A673 (cell line): ENCODE data around the gene CAD. TPM values are rescaled to one million over a fixed set of nuclear protein-coding genes. Genes with fewer than 3 reads are reported as not detected.

Experiments
- BruUV-seq: library from RNA; stranded (reverse); fragments of 400-500 nt; replicated peaks from 2 replicates; lab custom pipeline; 2021; lab: Mats Ljungman, UMichigan
- CTCF ChIA-PET: fragments of 300-600 bp; sonication (Branson Sonifier 250); formaldehyde crosslinking; loops from one replicate; lab custom pipeline; 2022; ENCODE audit warnings: antibody characterized with exemption; lab: Charles Lee
- POLR2A ChIA-PET: fragments of 300-600 bp; sonication (Branson Sonifier 250); formaldehyde crosslinking; loops from one replicate; lab custom pipeline; 2022; ENCODE audit warnings: antibody characterized with exemption; ENCODE audit not compliant: low non-redundant PET; lab: Charles Lee
- DNase-seq: peaks from one replicate; pipeline ENCODE4 v3.0.0-alpha.2; 2015; ENCODE audit warnings: low spot score
- H3K27ac ChIP-seq: fragments of 200-600 bp; sonication (generic); 2 replicates; pipeline ENCODE4 v1.5.1; 2016; ENCODE audit warnings: mixed run types, low read depth, mild to moderate bottlenecking, mixed read lengths, antibody characterized with exemption, low read length; ENCODE audit not compliant: poor library complexity, severe bottlenecking
- H3K27me3 ChIP-seq: fragments of 200-600 bp; sonication (generic); replicated peaks from 2 replicates; pipeline ENCODE4 v1.6.1; 2017; ENCODE audit warnings: mixed run types, low read depth, mild to moderate bottlenecking, mixed read lengths, antibody characterized with exemption, low read length; ENCODE audit not compliant: insufficient read depth, poor library complexity
- H3K36me3 ChIP-seq: fragments of 200-600 bp; sonication (generic); 2 replicates; pipeline ENCODE4 v1.6.1; 2016; ENCODE audit warnings: mixed run types, mild to moderate bottlenecking, mixed read lengths, antibody characterized with exemption, low read length; ENCODE audit not compliant: insufficient read depth, poor library complexity, severe bottlenecking
- H3K4me1 ChIP-seq: fragments of 200-600 bp; sonication (generic); 2 replicates; pipeline ENCODE4 v1.6.1; 2017; ENCODE audit warnings: mixed run types, mild to moderate bottlenecking, mixed read lengths, antibody characterized with exemption, low read length; ENCODE audit not compliant: insufficient read depth, poor library complexity, severe bottlenecking
- H3K4me3 ChIP-seq: fragments of 200-600 bp; sonication (generic); 2 replicates; pipeline ENCODE4 v1.5.1; 2016; ENCODE audit warnings: low read depth, mixed run types, mild to moderate bottlenecking, mixed read lengths, low read length; ENCODE audit not compliant: poor library complexity, severe bottlenecking
- H3K9me3 ChIP-seq: fragments of 200-600 bp; sonication (generic); 2 replicates; pipeline ENCODE4 v1.6.1; 2016; ENCODE audit warnings: mixed run types, low read depth, mild to moderate bottlenecking, mixed read lengths, antibody characterized with exemption, low read length; ENCODE audit not compliant: poor library complexity, severe bottlenecking
- EZH2 ChIP-seq: fragments of 200-600 bp; sonication (generic); IDR thresholded peaks from 2 replicates; pipeline ENCODE4 v1.6.1; 2017; ENCODE audit warnings: borderline replicate concordance, low read depth, mild to moderate bottlenecking, mixed read lengths, antibody characterized with exemption, low read length; ENCODE audit not compliant: poor library complexity, severe bottlenecking
- intact Hi-C: fragments of 100-400 bp; cut with micrococcal nuclease; formaldehyde crosslinking; loops from one replicate; pipeline ENCODE4 v1.10.0; 2022; ENCODE audit not compliant: unreplicated experiment
- total RNA-seq: library from RNA; stranded (reverse); gene quantifications from 2 replicates; pipeline ENCODE4 v1.2.3, GENCODE V29; 2021
- TF ChIP-seq, protein P1 (sequence below): fragments of 300-800, 200-600 bp; sonication (generic); conservative IDR thresholded peaks from 2 replicates; pipeline ENCODE4 v1.5.1; 2017; ENCODE audit warnings: low read depth, mild to moderate bottlenecking, antibody characterized with exemption, low read length, moderate library complexity, mixed read lengths

Gene CAD
- total RNA-seq, 1 experiment from 2014 or later = 194 TPM

DNA sequence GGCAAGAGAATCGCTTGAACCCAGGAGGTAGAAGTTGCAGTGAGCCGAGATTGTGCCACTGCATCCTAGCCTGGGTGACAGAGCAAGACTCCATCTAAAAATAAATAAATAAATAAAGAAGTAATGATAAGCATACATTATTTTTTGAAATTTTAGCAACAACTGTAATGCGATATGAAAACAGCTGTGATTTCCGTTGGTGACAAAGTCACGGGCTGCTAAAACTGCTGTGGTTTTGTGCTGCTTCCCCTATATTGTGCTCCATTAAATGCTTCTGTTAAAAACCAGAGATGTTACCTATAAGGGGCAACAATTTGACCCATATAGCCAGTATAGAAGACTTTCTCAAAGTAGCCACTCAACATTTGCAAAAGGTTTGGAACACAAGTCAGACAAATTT is 73.4 kb downstream of the CAD start:
- CTCF ChIA-PET = no interaction called here
- no TSS peak for BruUV-seq
- Histone ChIP-seq H3K4me3 (no peak overlapping the region), H3K36me3 (no peaks in the 10 kb centered on the region), H3K27me3 (no peaks in the 10 kb centered on the region), H3K9me3 (no peaks in the 10 kb centered on the region), H3K27ac (no peak overlapping the region), H3K4me1 (peaks cover 16% of the 10 kb centered on the region)
- TF ChIP-seq, protein P1, sequence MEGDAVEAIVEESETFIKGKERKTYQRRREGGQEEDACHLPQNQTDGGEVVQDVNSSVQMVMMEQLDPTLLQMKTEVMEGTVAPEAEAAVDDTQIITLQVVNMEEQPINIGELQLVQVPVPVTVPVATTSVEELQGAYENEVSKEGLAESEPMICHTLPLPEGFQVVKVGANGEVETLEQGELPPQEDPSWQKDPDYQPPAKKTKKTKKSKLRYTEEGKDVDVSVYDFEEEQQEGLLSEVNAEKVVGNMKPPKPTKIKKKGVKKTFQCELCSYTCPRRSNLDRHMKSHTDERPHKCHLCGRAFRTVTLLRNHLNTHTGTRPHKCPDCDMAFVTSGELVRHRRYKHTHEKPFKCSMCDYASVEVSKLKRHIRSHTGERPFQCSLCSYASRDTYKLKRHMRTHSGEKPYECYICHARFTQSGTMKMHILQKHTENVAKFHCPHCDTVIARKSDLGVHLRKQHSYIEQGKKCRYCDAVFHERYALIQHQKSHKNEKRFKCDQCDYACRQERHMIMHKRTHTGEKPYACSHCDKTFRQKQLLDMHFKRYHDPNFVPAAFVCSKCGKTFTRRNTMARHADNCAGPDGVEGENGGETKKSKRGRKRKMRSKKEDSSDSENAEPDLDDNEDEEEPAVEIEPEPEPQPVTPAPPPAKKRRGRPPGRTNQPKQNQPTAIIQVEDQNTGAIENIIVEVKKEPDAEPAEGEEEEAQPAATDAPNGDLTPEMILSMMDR = no peak
- no peak for TF ChIP-seq EZH2
- POLR2A ChIA-PET = no interaction called here
- no peak for DNase-seq
- intact Hi-C loops = no loop called here

DNA sequence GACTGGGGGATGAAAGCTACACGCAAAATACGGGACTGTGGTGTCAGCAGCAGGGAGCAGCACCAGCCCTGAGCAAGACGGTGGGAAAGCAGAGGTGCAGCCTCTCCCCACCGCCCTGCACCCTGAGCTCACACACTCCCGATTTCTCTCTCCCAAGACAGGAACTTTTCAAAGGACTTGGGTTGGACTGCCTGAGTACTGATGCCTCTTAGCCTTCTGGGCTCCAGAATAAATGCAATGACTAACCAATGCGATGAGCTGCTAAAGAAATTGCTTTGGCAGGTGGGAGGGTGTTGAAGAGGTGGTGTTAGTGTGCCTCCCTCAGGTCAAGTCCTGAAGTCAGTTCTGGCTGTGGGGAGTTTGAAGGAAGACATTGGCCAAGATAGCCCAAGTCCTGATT is 74.7 kb downstream of the CAD start:
- ChIA-PET CTCF (interaction anchor here (0.5 to 0.6 kb wide), 2 partner anchors 30 to 332 kb away, joined by 3 to 11 read pairs; no protein-coding TSS in a partner anchor), POLR2A (no interaction called here)
- Histone ChIP-seq H3K27me3 (no peaks in the 10 kb centered on the region), H3K4me3 (no peak overlapping the region), H3K4me1 (peaks cover 16% of the 10 kb centered on the region), H3K27ac (no peak overlapping the region), H3K36me3 (no peaks in the 10 kb centered on the region), H3K9me3 (no peaks in the 10 kb centered on the region)
- TF ChIP-seq, protein P1 = no peak; the same call in 1 of the 2 replicates
- no peak for TF ChIP-seq EZH2
- no peak for DNase-seq
- intact Hi-C loops = no loop called here
- BruUV-seq = no TSS peak

Other genes with a start within 250 kb of the CAD start
- gene MAPRE3, start 246.7 kb upstream of the CAD start, total RNA-seq = 8.4 and 9.0 TPM in 2 replicates
- gene TMEM214, start 184.4 kb upstream of the CAD start, total RNA-seq = 76.7 and 77.8 TPM in 2 replicates
- gene AGBL5, start 165.7 kb upstream of the CAD start, total RNA-seq = 64.1 and 72.8 TPM in 2 replicates
- 235 and 237 TPM in 2 replicates for gene OST4, start 145.7 kb upstream of the CAD start, total RNA-seq
- 31.0 and 46.8 TPM in 2 replicates for gene EMILIN1, start 138.8 kb upstream of the CAD start, total RNA-seq
- gene KHK, start 130.6 kb upstream of the CAD start, total RNA-seq = 39.1 and 40.2 TPM in 2 replicates
- gene CGREF1, start 98.2 kb upstream of the CAD start, total RNA-seq = 8.4 and 9.4 TPM in 2 replicates
- 0.22 TPM in 1 of 2 replicates, not detected in the other for gene ABHD1, start 93.6 kb upstream of the CAD start, total RNA-seq
- 52.7 and 53.8 TPM in 2 replicates for gene PREB, start 82.7 kb upstream of the CAD start, total RNA-seq
- gene PRR30, start 78.0 kb upstream of the CAD start, total RNA-seq = not detected in 2 replicates
- gene TCF23, start 68.4 kb upstream of the CAD start, total RNA-seq = not detected in 2 replicates
- gene ATRAID, start 5.3 kb upstream of the CAD start, total RNA-seq = 106 and 107 TPM in 2 replicates
- 366 and 515 TPM in 2 replicates for gene SLC5A6, start 5.1 kb upstream of the CAD start, total RNA-seq
- 45.0 and 45.6 TPM in 2 replicates for gene SLC30A3, start 45.7 kb downstream of the CAD start, total RNA-seq
- 2.4 and 2.7 TPM in 2 replicates for gene DNAJC5G, start 58.1 kb downstream of the CAD start, total RNA-seq
- gene TRIM54, start 65.1 kb downstream of the CAD start, total RNA-seq = 2.2 and 2.8 TPM in 2 replicates
- 0.64 and 0.68 TPM in 2 replicates for gene UCN, start 91.1 kb downstream of the CAD start, total RNA-seq
- 63.4 and 66.3 TPM in 2 replicates for gene MPV17, start 105.7 kb downstream of the CAD start, total RNA-seq
- 85.7 and 89.3 TPM in 2 replicates for gene GTF3C2, start 139.4 kb downstream of the CAD start, total RNA-seq
- gene EIF2B4, start 153.0 kb downstream of the CAD start, total RNA-seq = 68.8 and 74.7 TPM in 2 replicates
- gene SNX17, start 153.2 kb downstream of the CAD start, total RNA-seq = 109 and 110 TPM in 2 replicates
- 21.3 and 22.3 TPM in 2 replicates for gene ZNF513, start 163.4 kb downstream of the CAD start, total RNA-seq
- 147 and 155 TPM in 2 replicates for gene PPM1G, start 192.2 kb downstream of the CAD start, total RNA-seq
- gene NRBP1, start 211.3 kb downstream of the CAD start, total RNA-seq = 86.3 and 93.0 TPM in 2 replicates
- gene KRTCAP3, start 225.0 kb downstream of the CAD start, total RNA-seq = 2.6 and 3.4 TPM in 2 replicates